AG09309 (cell line): ENCODE results near the gene MBD5.

Source experiments
- DNase-seq: peaks from one replicate; pipeline ENCODE4 v3.0.0-alpha.2; 2010; ENCODE audit warnings: low read depth
- H3K4me3 ChIP-seq: 2 replicates; pipeline ENCODE4 v1.5.1; 2011; ENCODE audit warnings: mild to moderate bottlenecking, low read depth, low read length, moderate library complexity; ENCODE audit not compliant: control insufficient read depth
- CTCF ChIP-seq: IDR thresholded peaks from 2 replicates; pipeline ENCODE4 v1.5.1; 2011; ENCODE audit warnings: mild to moderate bottlenecking, low read depth, low read length, inconsistent platforms; ENCODE audit not compliant: insufficient read depth, control insufficient read depth; ENCODE audit errors: missing control alignments

The MBD5 gene

GRCh38 chr2:148013876-148014275, 7.0 kb upstream of the MBD5 start:
- H3K4me3 ChIP-seq = no peak overlapping the region
- DNase-seq = no peak
- no peak for TF ChIP-seq CTCF

GRCh38 chr2:148014616-148015015, 6.3 kb upstream of the MBD5 start:
- no peak overlapping the region for H3K4me3 ChIP-seq
- TF ChIP-seq CTCF = no peak
- no peak for DNase-seq

GRCh38 chr2:148020111-148021058, 506 bp upstream of the MBD5 start, which contains the start of gene ORC4:
Gene ORC4, minus strand, starts transcription at chr2:148020737. Its CDS starts 44,779 bp downstream, at chr2:147975958.
- peak; percentile 97 for DNase-seq
- peak within 1 kb of the TSS; percentile 96 for H3K4me3 ChIP-seq
- TF ChIP-seq CTCF = peak; percentile 53

- DNase-seq = no peak
- peak overlapping the region; percentile 96 for H3K4me3 ChIP-seq
- no peak for TF ChIP-seq CTCF
These were observed 995 bp downstream of the MBD5 start for GRCh38 chr2:148021886-148022285.

GRCh38 chr2:148022351-148022750, 1.5 kb downstream of the MBD5 start:
- peak overlapping the region; percentile 96 for H3K4me3 ChIP-seq
- TF ChIP-seq CTCF = no peak
- DNase-seq = no peak

- DNase-seq = no peak
- no peak overlapping the region; the same call in 1 of the 2 replicates for H3K4me3 ChIP-seq
- TF ChIP-seq CTCF = no peak
These were observed 2.0 kb downstream of the MBD5 start for GRCh38 chr2:148022882-148023281.
